HepG2 (cell line): ENCODE data around the gene CEBPA. TPM values are rescaled to one million over a fixed set of nuclear protein-coding genes. Genes with fewer than 3 reads are reported as not detected.

ENCODE experiments used
- AKAP8 ChIP-seq: sonication (generic); formaldehyde crosslinking; IDR thresholded peaks from 2 replicates; pipeline ENCODE4 v1.5.1; 2020; ENCODE audit warnings: mild to moderate bottlenecking, missing genetic modification reagents
- CCAR2 ChIP-seq: fragments of 200-400 bp; formaldehyde crosslinking; optimal IDR thresholded peaks from 2 replicates; pipeline ENCODE3; 2018; ENCODE audit warnings: low read depth, mild to moderate bottlenecking, low read length, moderate library complexity
- HNRNPUL1 ChIP-seq: fragments of 200-400 bp; formaldehyde crosslinking; IDR thresholded peaks from 2 replicates; pipeline ENCODE4 v1.6.1; 2017; ENCODE audit warnings: low read depth, mild to moderate bottlenecking, low read length, moderate library complexity
- KAT7 ChIP-seq: IDR thresholded peaks from 2 replicates; pipeline ENCODE4 v1.6.1; 2018; ENCODE audit warnings: borderline replicate concordance, missing compliant biosample characterization
- KLF11 ChIP-seq: IDR thresholded peaks from 2 replicates; pipeline ENCODE4 v1.6.1; 2016; ENCODE audit warnings: missing compliant biosample characterization
- LCORL ChIP-seq, 2 experiments: fragments of 450-650 bp in 1 of 2; sonication (generic) in 1 of 2; formaldehyde crosslinking in 1 of 2; IDR thresholded peaks; 2 replicates each; pipeline versions ENCODE4 v1.5.0 to v1.6.1; 2017 to 2020; ENCODE audit warnings: antibody characterized with exemption in 1 of 2, missing genetic modification reagents in 1 of 2
- MZF1 ChIP-seq: sonication (generic); formaldehyde crosslinking; IDR thresholded peaks from 2 replicates; pipeline ENCODE4 v1.8.1; 2023; ENCODE audit warnings: mild to moderate bottlenecking, missing genetic modification reagents, borderline replicate concordance
- REL ChIP-seq: sonication (generic); formaldehyde crosslinking; conservative IDR thresholded peaks from 2 replicates; pipeline ENCODE4 v1.8.0; 2022; ENCODE audit warnings: mild to moderate bottlenecking, missing genetic modification reagents, moderate library complexity
- SETDB1 ChIP-seq: sonication (generic); formaldehyde crosslinking; IDR thresholded peaks from 2 replicates; pipeline ENCODE4 v1.5.1; 2020; ENCODE audit warnings: missing genetic modification reagents, mild to moderate bottlenecking, borderline replicate concordance
- SYNCRIP ChIP-seq: fragments of 200-400 bp; formaldehyde crosslinking; IDR thresholded peaks from 2 replicates; pipeline ENCODE4 v1.6.1; 2018; ENCODE audit warnings: mild to moderate bottlenecking, low read depth, low read length; ENCODE audit not compliant: insufficient read depth
- ZBTB33 ChIP-seq: sonication (generic); formaldehyde crosslinking; IDR thresholded peaks from 2 replicates; pipeline ENCODE4 v1.4.0; 2020; ENCODE audit warnings: missing genetic modification reagents
- ZNF263 ChIP-seq: sonication (generic); formaldehyde crosslinking; IDR thresholded peaks from 2 replicates; pipeline ENCODE4 v1.4.0; 2020; ENCODE audit warnings: missing genetic modification reagents
- ZNF34 ChIP-seq: sonication (generic); formaldehyde crosslinking; IDR thresholded peaks from 2 replicates; pipeline ENCODE4 v1.4.0; 2020; ENCODE audit warnings: mild to moderate bottlenecking, missing genetic modification reagents, borderline replicate concordance
- ZNF501 ChIP-seq: sonication (generic); formaldehyde crosslinking; IDR thresholded peaks from 2 replicates; pipeline ENCODE4 v1.5.1; 2020; ENCODE audit warnings: mild to moderate bottlenecking, moderate library complexity, missing genetic modification reagents
- ZNF530 ChIP-seq: sonication (generic); formaldehyde crosslinking; IDR thresholded peaks from 2 replicates; pipeline ENCODE4 v1.5.0; 2020; ENCODE audit warnings: low read depth, mild to moderate bottlenecking, missing genetic modification reagents
- ZNF558 ChIP-seq: sonication (generic); formaldehyde crosslinking; IDR thresholded peaks from 2 replicates; pipeline ENCODE4 v1.9.0; 2022; ENCODE audit warnings: mild to moderate bottlenecking, missing genetic modification reagents, borderline replicate concordance
- ZNF567 ChIP-seq: sonication (generic); formaldehyde crosslinking; IDR thresholded peaks from 2 replicates; pipeline ENCODE4 v1.8.1; 2023; ENCODE audit warnings: mild to moderate bottlenecking, missing genetic modification reagents, borderline replicate concordance
- polyA plus RNA-seq, 8 experiments: library from polyadenylated mRNA; depleted of rRNA in 3 of 8; stranded (reverse) in 7 of 8; unstranded in 1 of 8; fragments of >200 nt; fragmentation: Illumina TruSeq in 4 of 8; extraction: Trizol in 4 of 8; gene quantifications; 2 replicates each; pipeline versions ENCODE4 v1.2.1 to v1.2.3, GENCODE V29; 2011 to 2016; ENCODE audit warnings: low read depth in 4 of 8, missing spikeins in 1 of 8, mixed read lengths in 1 of 8; ENCODE audit not compliant: insufficient read depth in 1 of 8
- total RNA-seq, 5 experiments: library from RNA; depleted of rRNA; stranded (reverse); fragments of >200 nt; fragmentation: Illumina TruSeq; extraction: Trizol; gene quantifications; 2 replicates each; pipeline ENCODE4 v1.2.3, GENCODE V29; 2016; ENCODE audit warnings: low read depth in 1 of 5
- TF ChIP-seq, protein P1 (sequence below): sonication (generic); formaldehyde crosslinking; IDR thresholded peaks from 2 replicates; pipeline ENCODE4 v1.4.0; 2020; ENCODE audit warnings: missing genetic modification reagents, borderline replicate concordance
- TF ChIP-seq, protein P2 (sequence below): sonication (generic); formaldehyde crosslinking; conservative IDR thresholded peaks from 2 replicates; pipeline ENCODE4 v1.8.0; 2022; ENCODE audit warnings: low read depth, missing genetic modification reagents

CEBPA gene
- total and polyA plus RNA-seq, 2 of the 13 experiments (the other 11 are each of a cell fraction or from before 2014, with no cell fraction given), result 24.8 to 103 TPM

DNA sequence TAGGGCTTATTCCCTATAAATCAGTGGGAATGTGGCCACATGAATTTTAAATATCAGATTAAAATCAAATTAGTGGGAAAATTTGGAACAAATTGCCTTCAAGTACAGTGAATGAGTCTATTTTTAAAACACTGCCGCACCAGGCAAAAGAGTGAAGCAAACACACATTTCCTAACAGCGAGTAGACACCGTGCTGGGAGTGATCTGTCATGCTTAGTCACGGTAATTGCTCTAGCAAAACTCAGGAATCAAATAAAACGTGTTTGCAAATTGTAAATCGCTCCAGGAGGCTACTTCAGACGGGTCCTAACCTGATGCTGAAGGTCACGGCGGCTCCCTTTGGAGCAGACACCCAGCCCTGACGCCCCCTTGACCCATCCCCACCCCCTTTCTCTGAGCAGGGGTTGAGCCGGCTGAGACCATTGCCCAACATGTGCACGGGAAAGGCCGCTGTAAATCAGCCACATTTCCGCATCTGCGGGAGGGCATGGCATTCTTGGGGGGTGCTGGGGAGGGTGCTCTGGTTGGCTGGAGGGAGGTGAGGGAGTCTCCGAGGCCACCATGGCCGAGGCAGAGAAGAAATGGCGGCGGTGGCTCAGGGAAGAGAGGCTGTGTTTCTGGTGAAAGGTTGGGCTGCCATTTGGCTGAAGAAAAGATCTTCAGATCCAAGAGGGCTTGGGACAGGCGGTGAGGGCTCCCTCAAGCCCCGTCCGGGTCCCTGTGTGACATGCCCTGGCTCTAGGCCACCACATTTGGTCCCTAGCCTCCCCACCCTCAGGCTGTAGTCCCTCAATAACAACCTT, 8.9 kb downstream of the CEBPA start (continued):
- TF ChIP-seq, protein P1, sequence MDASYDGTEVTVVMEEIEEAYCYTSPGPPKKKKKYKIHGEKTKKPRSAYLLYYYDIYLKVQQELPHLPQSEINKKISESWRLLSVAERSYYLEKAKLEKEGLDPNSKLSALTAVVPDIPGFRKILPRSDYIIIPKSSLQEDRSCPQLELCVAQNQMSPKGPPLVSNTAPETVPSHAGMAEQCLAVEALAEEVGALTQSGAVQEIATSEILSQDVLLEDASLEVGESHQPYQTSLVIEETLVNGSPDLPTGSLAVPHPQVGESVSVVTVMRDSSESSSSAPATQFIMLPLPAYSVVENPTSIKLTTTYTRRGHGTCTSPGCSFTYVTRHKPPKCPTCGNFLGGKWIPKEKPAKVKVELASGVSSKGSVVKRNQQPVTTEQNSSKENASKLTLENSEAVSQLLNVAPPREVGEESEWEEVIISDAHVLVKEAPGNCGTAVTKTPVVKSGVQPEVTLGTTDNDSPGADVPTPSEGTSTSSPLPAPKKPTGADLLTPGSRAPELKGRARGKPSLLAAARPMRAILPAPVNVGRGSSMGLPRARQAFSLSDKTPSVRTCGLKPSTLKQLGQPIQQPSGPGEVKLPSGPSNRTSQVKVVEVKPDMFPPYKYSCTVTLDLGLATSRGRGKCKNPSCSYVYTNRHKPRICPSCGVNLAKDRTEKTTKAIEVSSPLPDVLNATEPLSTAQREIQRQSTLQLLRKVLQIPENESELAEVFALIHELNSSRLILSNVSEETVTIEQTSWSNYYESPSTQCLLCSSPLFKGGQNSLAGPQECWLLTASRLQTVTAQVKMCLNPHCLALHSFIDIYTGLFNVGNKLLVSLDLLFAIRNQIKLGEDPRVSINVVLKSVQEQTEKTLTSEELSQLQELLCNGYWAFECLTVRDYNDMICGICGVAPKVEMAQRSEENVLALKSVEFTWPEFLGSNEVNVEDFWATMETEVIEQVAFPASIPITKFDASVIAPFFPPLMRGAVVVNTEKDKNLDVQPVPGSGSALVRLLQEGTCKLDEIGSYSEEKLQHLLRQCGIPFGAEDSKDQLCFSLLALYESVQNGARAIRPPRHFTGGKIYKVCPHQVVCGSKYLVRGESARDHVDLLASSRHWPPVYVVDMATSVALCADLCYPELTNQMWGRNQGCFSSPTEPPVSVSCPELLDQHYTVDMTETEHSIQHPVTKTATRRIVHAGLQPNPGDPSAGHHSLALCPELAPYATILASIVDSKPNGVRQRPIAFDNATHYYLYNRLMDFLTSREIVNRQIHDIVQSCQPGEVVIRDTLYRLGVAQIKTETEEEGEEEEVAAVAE (CRISPR knock-in tag), result no peak
- TF ChIP-seq AKAP8 (no peak), KAT7 (CRISPR knock-in tag) (no peak), ZBTB33 (CRISPR knock-in tag) (no peak; the same call in 1 of the 2 replicates), ZNF501 (no peak), SETDB1 (CRISPR knock-in tag) (no peak), ZNF567 (no peak), LCORL (IDR thresholded peaks at IDR 0.05) (no peak), LCORL (CRISPR knock-in tag; IDR thresholded peaks at IDR 0.05) (peak; percentile 42; the same call in 1 of the 2 replicates), ZNF530 (CRISPR knock-in tag) (no peak), ZNF263 (0 out of 2 replicates have a peak, but pooled peaks have one; percentile 10), ZNF558 (CRISPR knock-in tag) (no peak), KLF11 (CRISPR knock-in tag) (0 out of 2 replicates have a peak, but pooled peaks have one; percentile 44), CCAR2 (peak; percentile 72), HNRNPUL1 (no peak), ZNF34 (CRISPR knock-in tag) (no peak), REL (CRISPR knock-in tag) (no peak), MZF1 (CRISPR knock-in tag) (no peak), SYNCRIP (no peak)
- TF ChIP-seq, protein P2, sequence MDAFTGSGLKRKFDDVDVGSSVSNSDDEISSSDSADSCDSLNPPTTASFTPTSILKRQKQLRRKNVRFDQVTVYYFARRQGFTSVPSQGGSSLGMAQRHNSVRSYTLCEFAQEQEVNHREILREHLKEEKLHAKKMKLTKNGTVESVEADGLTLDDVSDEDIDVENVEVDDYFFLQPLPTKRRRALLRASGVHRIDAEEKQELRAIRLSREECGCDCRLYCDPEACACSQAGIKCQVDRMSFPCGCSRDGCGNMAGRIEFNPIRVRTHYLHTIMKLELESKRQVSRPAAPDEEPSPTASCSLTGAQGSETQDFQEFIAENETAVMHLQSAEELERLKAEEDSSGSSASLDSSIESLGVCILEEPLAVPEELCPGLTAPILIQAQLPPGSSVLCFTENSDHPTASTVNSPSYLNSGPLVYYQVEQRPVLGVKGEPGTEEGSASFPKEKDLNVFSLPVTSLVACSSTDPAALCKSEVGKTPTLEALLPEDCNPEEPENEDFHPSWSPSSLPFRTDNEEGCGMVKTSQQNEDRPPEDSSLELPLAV (CRISPR knock-in tag), result no peak
